NCI-H2196 treated with DMSO at 0.1 percent for 48 hours (cell line): Measurements from ENCODE around the gene RYR2.
"Not testable (repeated sequence)": the region's sequence is repeated elsewhere in the genome, so short reads cannot be mapped to it uniquely, and the experiment has no call there.

Source experiments
- DNase-seq: peaks from one replicate; lab custom pipeline; 2025; ENCODE audit not compliant: unreplicated experiment; lab: John Stamatoyannopoulos, UW

RYR2 gene

GRCh38 chr1:237139732-237140131 lies 97.7 kb downstream of the RYR2 start:
- DNase-seq: no peak

- DNase-seq: no peak
Observed at GRCh38 chr1:237140986-237141385, 99.0 kb downstream of the RYR2 start.

GRCh38 chr1:237141502-237141901 lies 99.5 kb downstream of the RYR2 start:
- DNase-seq: no peak

- DNase-seq: no peak
Observed at GRCh38 chr1:237145379-237146135, 103.6 kb downstream of the RYR2 start.

- no peak for DNase-seq
Observed at GRCh38 chr1:237146241-237146640, 104.3 kb downstream of the RYR2 start.

GRCh38 chr1:237149857-237150256 lies 107.9 kb downstream of the RYR2 start:
- DNase-seq: no peak

- DNase-seq: not testable (repeated sequence)
Observed at GRCh38 chr1:237151979-237152378, 110.0 kb downstream of the RYR2 start.

GRCh38 chr1:237152506-237153335 lies 110.7 kb downstream of the RYR2 start:
- DNase-seq: no peak

GRCh38 chr1:237154157-237154556 lies 112.2 kb downstream of the RYR2 start:
- DNase-seq: no peak

- DNase-seq: no peak
Observed at GRCh38 chr1:237164406-237165352, 122.7 kb downstream of the RYR2 start.

GRCh38 chr1:237166086-237166485 lies 124.1 kb downstream of the RYR2 start:
- DNase-seq: no peak

- no peak for DNase-seq
Observed at GRCh38 chr1:237166593-237167101, 124.7 kb downstream of the RYR2 start.

GRCh38 chr1:237170149-237170548 lies 128.2 kb downstream of the RYR2 start:
- no peak for DNase-seq

GRCh38 chr1:237171454-237172117 lies 129.6 kb downstream of the RYR2 start:
- no peak for DNase-seq

- DNase-seq: no peak
Observed at GRCh38 chr1:237172118-237172485, 130.1 kb downstream of the RYR2 start.

GRCh38 chr1:237179503-237179902 lies 137.5 kb downstream of the RYR2 start:
- no peak for DNase-seq

- no peak for DNase-seq
Observed at GRCh38 chr1:237180256-237180655, 138.3 kb downstream of the RYR2 start.

- DNase-seq: no peak
Observed at GRCh38 chr1:237181743-237182317, 139.8 kb downstream of the RYR2 start.

- no peak for DNase-seq
Observed at GRCh38 chr1:237183963-237184540, 142.1 kb downstream of the RYR2 start.

- no peak for DNase-seq
Observed at GRCh38 chr1:237186675-237187074, 144.7 kb downstream of the RYR2 start.
